ENCODE measurements around the gene CA5A. TPM values are rescaled to one million over a fixed set of nuclear protein-coding genes. Genes with fewer than 3 reads are reported as not detected.
"Not testable (repeated sequence)": the region's sequence is repeated elsewhere in the genome, so short reads cannot be mapped to it uniquely, and the experiment has no call there.

CA5A gene
- total and polyA plus RNA-seq, 9 of the 15 experiments (the other 6 are each of a cell fraction or from before 2014, with no cell fraction given), result not detected

DNA sequence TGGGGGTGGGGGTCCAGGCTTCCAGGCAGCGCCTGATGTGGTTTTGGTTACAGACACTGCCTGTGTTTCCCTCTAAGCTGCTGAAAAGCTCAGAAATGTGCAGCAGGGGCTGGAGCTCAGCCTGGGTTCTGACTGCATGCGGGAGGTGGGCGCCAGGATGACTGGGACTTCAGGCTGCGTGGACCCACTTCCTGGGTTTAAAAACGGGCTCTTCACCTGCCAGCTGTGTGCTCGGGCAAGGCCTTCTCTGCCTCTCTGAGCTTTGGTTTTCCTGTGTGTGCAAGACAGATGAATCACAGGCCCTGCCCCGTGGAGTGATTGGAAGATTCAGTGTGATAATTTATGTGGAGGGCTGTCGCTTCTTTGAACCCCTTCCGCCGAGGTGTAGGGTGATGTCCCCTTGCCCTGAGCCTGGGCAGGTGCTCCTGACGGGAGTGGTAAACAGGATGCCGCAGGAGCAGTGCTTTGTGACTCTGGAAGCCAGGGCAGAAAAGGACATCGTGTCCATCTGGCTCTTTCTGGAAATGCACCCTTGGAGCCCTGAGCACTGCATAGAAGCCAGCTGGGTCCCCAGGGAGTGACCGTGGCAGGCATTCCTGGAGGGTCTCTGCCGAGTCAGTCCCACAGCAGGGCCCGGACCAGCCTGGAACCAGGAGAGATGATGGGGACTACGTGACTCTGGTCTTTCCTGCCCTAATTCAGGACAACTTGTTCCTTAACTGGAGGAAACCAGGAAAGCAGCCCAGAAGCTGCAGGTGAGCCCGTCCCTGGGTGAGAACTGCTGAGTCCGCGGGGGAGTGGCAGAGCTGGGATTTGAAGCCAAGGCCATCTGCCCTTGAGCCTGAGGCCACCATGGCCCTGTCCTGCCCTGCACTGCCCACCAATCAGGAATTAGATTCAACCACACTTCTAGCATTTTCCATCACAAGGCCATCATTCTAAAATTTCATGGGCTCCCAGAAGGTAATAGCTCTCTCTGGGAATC is 38.5 kb downstream of the CA5A start:
- H3K9me3 ChIP-seq (replicated peaks; ENCODE audit: control insufficient read depth, insufficient read depth, low read depth, low read length), result no peaks in the 10 kb centered on the region
- no peaks in the 10 kb centered on the region; a peak in 1 of 5 replicates for H3K4me1 ChIP-seq (replicated peaks in 1 of 2; ENCODE audit: control insufficient read depth in 2 of 2, insufficient read depth in 2 of 2, low read length in 2 of 2)
- intact Hi-C loops (cut with micrococcal nuclease), result no loop called here
- DNase-seq (ENCODE audit: extremely low read depth in 1 of 4, low spot score in 3 of 4) (no peak), ATAC-seq (no peak), FAIRE-seq (no peak)
- peaks cover 9 to 29% of the 10 kb centered on the region in 2 experiments; a peak in 3 of 5 replicates for H3K27me3 ChIP-seq (ENCODE audit: control insufficient read depth in 2 of 2, insufficient read depth in 2 of 2, low read length in 2 of 2)
- H3K79me2 ChIP-seq (ENCODE audit: control insufficient read depth, insufficient read depth, low read length), result no peaks in the 10 kb centered on the region
- H3K9me1 ChIP-seq (ENCODE audit: control insufficient read depth, insufficient read depth, low read length), result no peaks in the 10 kb centered on the region
- 0 out of 2 replicates have a peak, but pooled peaks cover 3% of the 10 kb centered on the region for H4K20me1 ChIP-seq (replicated peaks; ENCODE audit: control insufficient read depth, insufficient read depth, low read length)
- ChIA-PET POLR2A (interaction anchor here (0.8 to 1.4 kb wide), 3 partner anchors 17 to 45 kb away, joined by 3 to 5 read pairs (median 3); partner anchors contain the start of gene SLC7A5), CTCF (ENCODE audit: low intra/inter-chr PET ratio) (no interaction called here)
- no TSS peak for BruUV-seq (replicated peaks)
- H2AFZ ChIP-seq (ENCODE audit: low read depth, low read length), result no peak overlapping the region
- in situ Hi-C loops (cut with MboI), result no loop called here
- WGBS (ENCODE audit: insufficient coverage, low coverage, missing lambda C conversion rate), result 5% methylated on average over 19 of the region's 20 CpGs
- no peak overlapping the region for H3K9ac ChIP-seq (ENCODE audit: insufficient read depth in 1 of 2, low read depth in 2 of 2, low read length in 2 of 2)
- no peak overlapping the region for H3K4me2 ChIP-seq (ENCODE audit: insufficient read depth, low read length)
- no peak overlapping the region for H3K27ac ChIP-seq (ENCODE audit: extremely low read depth, low read depth, low read length)
- TF ChIP-seq E2F3 (CRISPR knock-in tag; IDR thresholded peaks at IDR 0.05), result no peak
- TF ChIP-seq ZNF174 (CRISPR knock-in tag; IDR thresholded peaks at IDR 0.05), result no peak
- no peaks in the 10 kb centered on the region for H3K36me3 ChIP-seq (ENCODE audit: control insufficient read depth, insufficient read depth, low read length)
- H3K4me3 ChIP-seq, result no peak overlapping the region

GRCh38 chr16:87896924-87897520 is 39.3 kb downstream of the CA5A start:
- H3K36me3 ChIP-seq (ENCODE audit: control insufficient read depth, insufficient read depth, low read length); H3K27ac ChIP-seq (ENCODE audit: extremely low read depth, low read depth, low read length); H3K4me3 ChIP-seq; BruUV-seq (replicated peaks); H3K4me2 ChIP-seq (ENCODE audit: insufficient read depth, low read length); H2AFZ ChIP-seq (ENCODE audit: low read depth, low read length); intact Hi-C loops (cut with micrococcal nuclease); ATAC-seq; DNase-seq (ENCODE audit: extremely low read depth in 1 of 4, low spot score in 3 of 4); H3K9me3 ChIP-seq (replicated peaks; ENCODE audit: control insufficient read depth, insufficient read depth, low read depth, low read length); H3K9ac ChIP-seq (ENCODE audit: insufficient read depth in 1 of 2, low read depth in 2 of 2, low read length in 2 of 2); H3K79me2 ChIP-seq (ENCODE audit: control insufficient read depth, insufficient read depth, low read length); H3K9me1 ChIP-seq (ENCODE audit: control insufficient read depth, insufficient read depth, low read length); in situ Hi-C loops (cut with MboI); H4K20me1 ChIP-seq (replicated peaks; ENCODE audit: control insufficient read depth, insufficient read depth, low read length); H3K4me1 ChIP-seq (replicated peaks in 1 of 2; ENCODE audit: control insufficient read depth in 2 of 2, insufficient read depth in 2 of 2, low read length in 2 of 2); CTCF ChIA-PET (ENCODE audit: low intra/inter-chr PET ratio); FAIRE-seq: not testable (repeated sequence)
- POLR2A ChIA-PET, result interaction anchor here (0.8 to 1.2 kb wide), 3 partner anchors 18 to 27 kb away, joined by 3 read pairs; partner anchors contain the start of gene SLC7A5
- peaks cover 9 to 29% of the 10 kb centered on the region in 2 experiments; a peak in 3 of 5 replicates for H3K27me3 ChIP-seq (ENCODE audit: control insufficient read depth in 2 of 2, insufficient read depth in 2 of 2, low read length in 2 of 2)
- 12% methylated on average over 11 of the region's 16 CpGs for WGBS (ENCODE audit: insufficient coverage, low coverage, missing lambda C conversion rate)

- POLR2A ChIA-PET, result interaction anchor here (1.2 kb wide), 2 partner anchors 26 to 27 kb away, joined by 3 read pairs; partner anchors contain the start of gene SLC7A5
- in situ Hi-C loops (cut with MboI); ATAC-seq; CTCF ChIA-PET (ENCODE audit: low intra/inter-chr PET ratio); intact Hi-C loops (cut with micrococcal nuclease); H4K20me1 ChIP-seq (replicated peaks; ENCODE audit: control insufficient read depth, insufficient read depth, low read length); H3K79me2 ChIP-seq (ENCODE audit: control insufficient read depth, insufficient read depth, low read length); H3K9me3 ChIP-seq (replicated peaks; ENCODE audit: control insufficient read depth, insufficient read depth, low read depth, low read length); H3K27ac ChIP-seq (ENCODE audit: extremely low read depth, low read depth, low read length); DNase-seq (ENCODE audit: extremely low read depth in 1 of 4, low spot score in 3 of 4); H3K9ac ChIP-seq (ENCODE audit: insufficient read depth in 1 of 2, low read depth in 2 of 2, low read length in 2 of 2); BruUV-seq (replicated peaks); H3K36me3 ChIP-seq (ENCODE audit: control insufficient read depth, insufficient read depth, low read length); H3K9me1 ChIP-seq (ENCODE audit: control insufficient read depth, insufficient read depth, low read length); FAIRE-seq; H3K4me3 ChIP-seq; H3K4me2 ChIP-seq (ENCODE audit: insufficient read depth, low read length); H2AFZ ChIP-seq (ENCODE audit: low read depth, low read length); H3K4me1 ChIP-seq (replicated peaks in 1 of 2; ENCODE audit: control insufficient read depth in 2 of 2, insufficient read depth in 2 of 2, low read length in 2 of 2): not testable (repeated sequence)
- 10% methylated on average over 17 of the region's 17 CpGs for WGBS (ENCODE audit: insufficient coverage, low coverage, missing lambda C conversion rate)
- peaks cover 9 to 29% of the 10 kb centered on the region in 2 experiments; a peak in 3 of 5 replicates for H3K27me3 ChIP-seq (ENCODE audit: control insufficient read depth in 2 of 2, insufficient read depth in 2 of 2, low read length in 2 of 2)
Observed at GRCh38 chr16:87896176-87896890, 40.0 kb downstream of the CA5A start.

Data from K562 (cell line).